HG03460 (cell line): ENCODE measurements around the gene CERT1.

ENCODE experiments used
- ATAC-seq: cut with Tn5 transposase; IDR thresholded peaks from one replicate; pipeline ENCODE4 v1.9.1; 2021; ENCODE audit not compliant: unreplicated experiment

Gene CERT1

DNA sequence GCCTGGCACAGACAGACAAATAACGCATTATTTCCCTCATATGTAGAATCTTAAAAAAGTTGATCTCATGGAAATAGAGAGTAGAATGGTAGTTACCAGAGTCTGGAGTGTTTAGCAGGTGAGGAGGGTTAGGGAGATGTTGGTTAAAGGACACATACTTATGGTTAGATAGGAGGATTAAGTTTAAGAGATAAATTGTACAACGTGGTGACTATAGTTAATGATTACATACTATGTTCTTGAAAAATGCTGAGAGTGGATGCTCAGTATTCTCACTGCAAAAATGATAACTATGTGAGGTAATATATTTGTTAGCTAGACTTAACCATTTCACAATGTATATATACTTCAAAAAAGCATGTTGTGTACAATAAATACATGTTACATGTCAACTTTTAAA lies 38.0 kb downstream of the CERT1 start:
- ATAC-seq, result no peak

DNA sequence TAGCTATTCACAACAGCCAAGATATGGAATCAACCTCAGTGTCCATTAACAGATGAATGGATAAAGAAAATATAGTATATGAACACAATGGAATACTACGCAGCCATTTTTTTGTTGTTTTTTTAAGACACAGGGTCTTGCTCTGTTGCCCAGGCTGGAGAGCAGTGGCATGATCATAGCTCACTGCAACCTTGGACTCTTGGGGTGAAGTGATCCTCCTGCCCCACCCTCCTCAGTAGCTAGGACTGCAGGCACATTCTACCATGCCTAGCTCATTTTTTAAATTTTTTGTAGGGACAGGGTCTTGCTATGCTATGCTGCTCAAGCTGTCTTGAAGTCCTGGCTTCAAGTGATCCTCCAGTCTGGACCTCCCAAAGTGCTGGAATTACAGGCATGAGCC lies 38.5 kb downstream of the CERT1 start:
- ATAC-seq, result no peak

DNA sequence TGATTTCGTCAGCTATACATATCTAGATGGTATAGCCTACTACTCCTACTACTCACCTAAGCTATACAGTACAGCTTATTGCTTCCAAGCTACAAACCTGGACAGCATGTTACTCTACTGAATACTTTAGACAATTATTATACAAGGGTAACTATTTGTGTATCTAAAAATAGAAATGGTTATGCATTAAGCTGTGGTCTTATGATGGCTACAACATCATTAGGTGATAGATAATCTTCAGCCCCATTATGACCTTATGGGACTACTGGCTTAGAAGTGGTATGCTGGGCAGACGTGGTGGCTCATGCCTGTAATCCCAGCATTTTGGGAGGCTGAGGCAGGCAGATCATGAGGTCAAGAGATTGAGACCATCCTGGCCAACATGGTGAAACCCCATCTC lies 40.2 kb downstream of the CERT1 start:
- ATAC-seq, result no peak

- no peak for ATAC-seq
Observed at GRCh38 chr5:75469017-75469416, 42.4 kb downstream of the CERT1 start.

DNA sequence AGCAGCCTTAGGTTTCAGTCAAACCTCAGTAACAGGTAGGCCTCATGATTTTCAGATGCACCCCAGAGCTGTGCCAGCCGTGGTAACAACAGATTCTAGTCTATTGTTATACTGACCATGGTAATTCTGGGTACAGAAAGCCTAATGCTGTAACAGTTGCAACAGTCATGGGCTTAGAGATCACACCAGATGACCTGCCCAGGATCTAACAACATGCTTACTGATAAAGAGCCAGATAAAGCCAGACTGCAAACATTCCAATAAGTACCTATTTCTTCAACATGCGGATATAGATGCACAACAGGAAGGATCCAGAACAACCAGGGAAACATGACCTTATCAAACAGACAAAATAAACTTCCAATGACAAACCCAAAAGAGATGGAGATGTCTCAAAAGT lies 42.8 kb downstream of the CERT1 start:
- ATAC-seq, result no peak

- ATAC-seq, result no peak
Observed at GRCh38 chr5:75466006-75466716, 45.3 kb downstream of the CERT1 start.

DNA sequence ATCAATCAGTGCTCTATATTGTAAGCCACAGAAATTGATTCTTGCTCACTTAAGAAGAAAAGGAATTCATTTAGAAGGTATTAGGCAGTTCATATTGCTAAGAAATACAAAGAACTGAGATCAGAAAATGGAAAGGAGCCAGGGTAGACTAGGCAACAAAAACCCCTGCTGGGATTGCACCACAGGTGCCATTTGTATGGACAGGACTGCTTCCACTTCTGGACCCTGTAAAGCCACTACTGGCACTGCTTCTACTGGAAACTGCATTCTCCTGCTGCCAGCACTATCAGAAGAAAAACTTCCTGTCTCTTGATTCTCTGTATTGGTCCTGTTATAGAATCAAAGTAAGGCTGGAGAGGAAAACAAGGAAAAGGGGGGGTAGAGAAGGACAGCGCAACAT lies 45.9 kb downstream of the CERT1 start:
- ATAC-seq, result no peak

- no peak for ATAC-seq
Observed at GRCh38 chr5:75463726-75464125, 47.7 kb downstream of the CERT1 start.

DNA sequence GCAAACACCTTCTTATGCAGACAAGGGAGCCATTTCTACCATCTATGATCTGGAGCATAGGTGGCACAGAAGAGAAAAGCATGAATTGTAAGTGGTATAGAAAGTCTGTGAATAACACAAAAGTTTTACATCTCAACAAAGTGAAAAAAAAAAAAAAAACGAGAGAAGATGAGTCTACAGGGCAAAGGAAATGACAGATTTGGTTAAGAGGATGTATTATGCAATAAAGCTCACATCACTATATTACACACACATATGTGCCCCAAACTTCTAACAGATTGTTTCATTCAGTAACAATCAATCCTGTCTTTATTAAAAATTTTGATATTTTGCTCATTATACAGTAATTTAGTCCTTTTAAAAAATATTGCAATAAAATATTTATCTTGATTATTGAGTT lies 49.8 kb downstream of the CERT1 start:
- no peak for ATAC-seq

- ATAC-seq, result peak; percentile 78
Observed at GRCh38 chr5:75460942-75461610, 50.4 kb downstream of the CERT1 start.

DNA sequence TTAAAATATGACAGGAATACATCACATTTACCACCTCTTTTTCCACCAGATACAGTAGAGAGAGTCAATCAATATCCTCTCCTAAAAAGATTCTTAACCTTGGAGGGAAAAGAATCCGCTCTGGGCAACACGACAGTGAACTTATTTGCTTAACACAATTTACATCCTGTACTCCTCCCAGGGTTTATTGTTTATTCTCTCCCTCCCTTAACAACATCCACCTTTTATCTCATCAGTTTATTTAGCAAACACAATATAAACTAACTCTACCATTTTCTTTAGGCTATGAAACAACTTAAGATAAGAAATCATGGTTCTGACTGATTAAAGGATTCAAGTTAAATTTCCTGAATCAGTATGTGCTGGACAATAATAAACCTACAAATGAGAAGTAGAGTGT lies 50.9 kb downstream of the CERT1 start:
- peak; percentile 20 for ATAC-seq

DNA sequence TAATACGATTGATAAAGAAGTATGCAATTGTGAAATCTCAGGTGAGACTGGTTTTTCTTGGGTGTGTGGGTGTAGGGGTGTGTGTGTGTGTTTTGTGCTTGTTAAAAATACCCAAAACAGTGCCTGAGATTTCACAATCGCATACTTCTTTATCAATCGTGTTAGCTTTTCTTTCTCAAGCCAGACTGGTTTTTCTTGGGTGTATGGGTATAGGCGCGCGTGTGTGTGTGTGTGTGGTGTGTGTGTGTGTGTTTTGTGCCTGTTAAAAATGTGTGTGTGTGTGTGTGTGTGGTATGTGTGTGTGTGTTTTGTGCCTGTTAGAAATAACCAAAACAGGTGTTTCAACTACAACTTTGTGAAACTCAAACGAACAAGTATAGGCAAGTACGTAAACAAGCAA lies 53.7 kb downstream of the CERT1 start:
- ATAC-seq, result no peak

GRCh38 chr5:75457161-75457560 lies 54.3 kb downstream of the CERT1 start:
- ATAC-seq, result no peak

DNA sequence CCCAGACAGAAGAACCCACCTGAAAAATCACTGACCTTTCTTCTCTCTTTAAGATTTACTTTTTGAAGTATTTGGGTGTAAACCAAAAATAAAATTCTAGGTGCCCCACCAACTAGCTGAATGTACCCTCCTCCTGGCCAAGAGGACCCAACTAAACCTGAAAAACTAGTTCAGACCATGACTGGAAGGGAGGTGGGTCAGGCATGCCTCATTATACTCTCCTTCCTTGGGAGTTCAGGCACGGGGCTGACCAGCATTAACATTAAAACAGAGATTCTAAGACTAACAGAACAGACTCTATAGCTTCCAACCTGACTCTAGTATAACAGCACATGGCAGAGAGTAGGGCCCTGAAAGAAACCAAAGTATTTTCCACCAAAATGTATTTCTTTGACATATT lies 61.4 kb downstream of the CERT1 start:
- ATAC-seq, result no peak

DNA sequence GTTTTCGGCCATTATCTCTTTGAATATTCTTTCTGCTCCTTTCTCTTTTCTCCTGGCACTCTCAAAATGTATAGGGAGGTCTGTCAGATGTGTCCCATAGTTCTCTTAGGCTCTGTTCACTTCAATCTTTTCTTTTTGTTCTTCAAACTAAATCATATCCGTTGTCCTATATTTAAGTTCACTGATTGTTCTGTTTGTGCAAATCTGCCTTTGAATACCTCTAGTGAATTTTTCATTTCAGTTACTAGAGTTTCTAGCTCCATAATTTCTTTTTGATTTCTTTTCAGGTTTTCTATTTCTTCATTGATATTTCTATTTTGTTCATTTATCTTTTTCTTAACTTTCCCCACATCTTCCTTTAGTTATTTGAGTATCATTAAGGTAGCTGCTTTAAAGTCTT lies 65.4 kb downstream of the CERT1 start:
- ATAC-seq, result no peak

DNA sequence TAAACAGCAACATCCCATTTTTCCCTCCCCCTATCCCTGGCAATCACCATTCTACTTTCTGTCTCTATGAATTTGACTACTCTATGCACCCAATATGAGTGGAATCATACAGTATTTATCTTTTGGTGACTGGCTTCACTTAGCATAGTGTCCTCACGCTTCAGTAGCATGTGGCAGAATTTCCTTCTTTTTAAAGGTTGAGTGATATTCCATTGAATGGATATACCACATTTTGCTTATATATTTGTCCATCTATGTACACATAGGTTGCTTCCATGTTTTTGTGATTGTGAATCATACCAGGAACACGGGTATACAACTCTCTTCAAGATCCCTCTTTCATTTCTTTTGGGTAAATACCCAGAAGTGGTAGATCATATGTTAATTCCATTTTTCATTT lies 69.9 kb downstream of the CERT1 start:
- ATAC-seq, result no peak

DNA sequence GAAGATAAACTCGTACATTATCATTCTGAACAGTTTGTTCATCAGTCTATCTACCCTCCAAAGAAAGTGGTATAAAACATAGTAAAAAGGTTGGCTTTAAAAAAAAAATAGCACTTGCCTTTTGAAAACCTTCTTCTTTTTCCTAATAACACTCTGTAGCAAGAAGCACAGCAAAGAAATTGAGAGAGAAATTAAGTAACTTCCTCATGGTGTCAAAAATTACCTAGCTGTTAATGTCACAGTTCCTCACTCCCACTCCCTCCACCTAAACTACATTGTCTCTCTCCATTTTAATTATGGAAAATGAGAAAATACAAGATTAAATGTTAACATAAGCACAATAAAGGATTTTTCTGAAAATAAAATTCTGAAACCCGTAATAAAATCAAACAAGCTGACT lies 72.2 kb downstream of the CERT1 start:
- ATAC-seq, result no peak

DNA sequence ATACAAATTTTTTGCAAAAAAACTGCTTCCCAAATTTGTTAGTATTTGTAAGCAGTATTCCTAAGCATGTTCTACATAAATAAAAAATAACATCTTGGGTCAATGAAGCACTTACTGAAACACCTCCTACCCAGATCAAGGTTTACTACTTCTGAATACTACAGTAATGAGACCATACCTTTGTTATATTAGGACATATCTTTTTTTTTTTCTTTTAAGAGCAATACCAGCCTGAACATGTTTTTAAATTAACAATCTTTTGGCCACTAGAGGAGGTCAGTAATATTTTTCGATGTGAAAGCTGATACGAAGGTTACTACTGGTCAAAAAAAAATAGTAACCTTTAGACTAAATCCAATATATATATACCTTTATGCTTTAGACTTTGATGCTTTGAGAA lies 72.7 kb downstream of the CERT1 start:
- no peak for ATAC-seq

- ATAC-seq, result no peak
Observed at GRCh38 chr5:75435096-75435495, 76.3 kb downstream of the CERT1 start.

DNA sequence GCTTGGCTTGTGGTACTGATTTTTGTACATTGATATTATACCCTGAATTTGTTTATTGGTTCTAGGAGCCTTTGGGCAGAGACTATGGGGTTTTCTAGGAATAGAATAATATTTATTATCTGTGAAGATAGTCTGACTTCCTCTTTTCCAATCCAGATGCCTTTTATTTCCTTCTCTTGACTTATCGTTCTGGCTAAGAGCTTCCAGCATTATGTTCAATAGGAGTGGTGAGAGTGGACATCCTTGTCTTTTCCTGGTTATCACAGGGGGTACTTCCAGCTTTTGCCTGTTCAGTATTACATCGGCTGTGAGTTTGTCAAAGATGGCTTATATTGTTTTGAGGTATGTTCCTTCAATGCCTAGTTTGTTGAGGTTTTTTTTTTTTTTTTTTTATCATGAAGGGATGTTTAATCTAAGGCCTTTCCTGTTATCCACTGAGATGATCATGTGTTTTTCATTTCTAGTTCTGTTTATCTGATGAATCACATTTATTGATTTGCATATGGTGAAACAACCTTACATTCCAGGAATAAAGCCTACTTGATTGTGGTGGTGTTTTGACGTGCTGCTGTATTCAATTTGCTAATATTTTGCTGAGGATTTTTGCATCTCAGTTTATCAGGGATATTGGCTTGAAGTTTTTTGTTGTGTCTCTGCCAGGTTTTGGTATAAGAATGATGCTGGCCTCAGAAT lies 77.5 kb downstream of the CERT1 start:
- ATAC-seq, result no peak

DNA sequence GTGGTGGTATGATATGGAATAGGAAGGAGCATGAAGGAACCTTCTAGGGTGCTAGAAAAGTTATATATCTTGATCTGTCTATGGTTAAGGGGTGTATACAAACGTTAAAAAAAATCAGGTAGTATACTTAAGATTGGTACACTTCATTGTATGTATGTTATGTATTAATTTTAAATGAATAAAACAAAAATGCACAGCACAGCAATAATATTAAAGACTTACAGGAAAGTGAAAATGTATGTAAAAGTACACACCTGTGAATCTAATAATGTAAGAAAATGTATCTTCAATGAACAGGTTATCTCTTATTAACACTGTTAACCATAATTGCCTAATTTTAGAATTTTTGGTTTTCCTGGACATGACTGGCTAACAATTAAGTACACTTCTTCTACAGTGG lies 97.2 kb downstream of the CERT1 start:
- no peak for ATAC-seq
